CD4-positive, CD25-positive, alpha-beta regulatory T cell (primary cell): ENCODE results near the gene CHSY3. TPM values are rescaled to one million over a fixed set of nuclear protein-coding genes. Genes with fewer than 3 reads are reported as not detected.

ENCODE experiments used
- ATAC-seq, 2 donors: fragments of 150-1000 bp; cut with Tn5 transposase; one replicate each; pipeline ENCODE4 v1.10.0; 2021; ENCODE audit warnings: low read depth in 2 of 2, moderate number of reproducible peaks in 2 of 2, moderate library complexity in 1 of 2
- DNase-seq, 3 donors: peaks; one replicate each; pipeline versions ENCODE4 v3.0.0 to v3.0.0-alpha.2; 2012 to 2022; ENCODE audit warnings: mixed read lengths in 1 of 3
- H3K27ac ChIP-seq: one replicate; pipeline ENCODE4 v1.7.0; 2013; ENCODE audit warnings: mild to moderate bottlenecking, low read length; ENCODE audit not compliant: insufficient read depth, poor library complexity, severe bottlenecking
- H3K27me3 ChIP-seq: one replicate; pipeline ENCODE4 v1.7.0; 2013; ENCODE audit warnings: low read length; ENCODE audit not compliant: control insufficient read depth, insufficient read depth
- H3K36me3 ChIP-seq: one replicate; pipeline ENCODE4 v1.7.0; 2013; ENCODE audit warnings: mild to moderate bottlenecking, low read length, moderate library complexity; ENCODE audit not compliant: control insufficient read depth, insufficient read depth
- H3K4me1 ChIP-seq: 2 replicates; pipeline ENCODE4 v1.7.0; 2013; ENCODE audit warnings: mild to moderate bottlenecking, low read length; ENCODE audit not compliant: insufficient read depth, control insufficient read depth, poor library complexity, severe bottlenecking
- H3K4me3 ChIP-seq: one replicate; pipeline ENCODE4 v1.7.0; 2013; ENCODE audit warnings: low read depth, mild to moderate bottlenecking, low read length, moderate library complexity
- H3K9me3 ChIP-seq, 2 experiments: 1 replicate in 1 of 2; 2 replicates in 1 of 2; pipeline ENCODE4 v1.7.0; 2013; ENCODE audit warnings: low read length in 2 of 2, mild to moderate bottlenecking in 1 of 2, moderate library complexity in 1 of 2; ENCODE audit not compliant: control insufficient read depth in 2 of 2
- H3K27ac Mint-ChIP-seq, 3 donors: one replicate each; pipeline ENCODE4 v1.8.0; 2020 to 2022; ENCODE audit warnings: mild to moderate bottlenecking in 3 of 3, mixed read lengths in 3 of 3, moderate library complexity in 2 of 3
- H3K27me3 Mint-ChIP-seq: one replicate; pipeline ENCODE4 v1.8.0; 2022; ENCODE audit warnings: mild to moderate bottlenecking, mixed read lengths
- H3K36me3 Mint-ChIP-seq: one replicate; pipeline ENCODE4 v1.8.0; 2020; ENCODE audit warnings: mixed read lengths
- H3K4me1 Mint-ChIP-seq, 4 donors: one replicate each; pipeline ENCODE4 v1.8.0; 2020 to 2022; ENCODE audit warnings: mixed read lengths in 4 of 4, mild to moderate bottlenecking in 1 of 4
- H3K4me3 Mint-ChIP-seq, 4 donors: one replicate each; pipeline ENCODE4 v1.8.0; 2020 to 2022; ENCODE audit warnings: mild to moderate bottlenecking in 4 of 4, mixed read lengths in 4 of 4, moderate library complexity in 3 of 4
- H3K9me3 Mint-ChIP-seq, 7 donors: one replicate each; pipeline ENCODE4 v1.8.0; 2020 to 2022; ENCODE audit warnings: mixed read lengths in 7 of 7, mild to moderate bottlenecking in 3 of 7, moderate library complexity in 2 of 7
- polyA plus RNA-seq, 4 donors: library from polyadenylated mRNA; unstranded; fragments of 300-500 nt; fragmentation: Illumina TruSeq; gene quantifications; one replicate each; pipeline ENCODE4 v1.2.3, GENCODE V29; 2021
- total RNA-seq: library from RNA; stranded (reverse); gene quantifications from one replicate; pipeline ENCODE4 v1.2.3, GENCODE V29; 2022

The CHSY3 gene
- total and polyA plus RNA-seq, 5 donors from 2014 or later, result 0.14 TPM; not detected in 4

DNA sequence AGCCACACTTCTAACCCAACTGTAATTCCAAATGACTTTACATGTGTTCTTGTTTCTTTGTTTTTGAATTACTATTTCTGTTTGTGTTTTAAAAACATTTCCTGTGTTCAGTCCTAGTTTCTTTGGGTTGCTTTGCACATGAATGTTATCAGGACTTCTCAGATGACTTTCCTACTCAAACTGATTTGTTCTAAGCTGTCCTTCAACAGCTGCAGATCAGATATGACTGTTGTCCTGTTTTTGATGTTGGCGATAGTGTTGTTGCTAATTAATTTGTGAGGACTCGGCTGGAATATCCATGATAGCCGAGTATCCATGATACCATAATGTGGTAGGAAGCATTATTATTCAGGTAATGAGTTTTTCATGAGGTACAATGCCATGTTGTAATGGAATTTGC, 98.6 kb downstream of the CHSY3 start:
- Mint-ChIP-seq H3K27me3 (no peaks in the 10 kb centered on the region), H3K27ac (no peak overlapping the region), H3K9me3 (peaks cover 0 to 3% (median 0%) of the 10 kb centered on the region in 7 donors), H3K4me3 (no peak overlapping the region), H3K36me3 (no peaks in the 10 kb centered on the region), H3K4me1 (no peaks in the 10 kb centered on the region)
- Histone ChIP-seq H3K4me3 (no peak overlapping the region), H3K27me3 (no peaks in the 10 kb centered on the region), H3K36me3 (no peaks in the 10 kb centered on the region), H3K9me3 (peaks cover 2 to 5% of the 10 kb centered on the region in 2 experiments), H3K4me1 (no peaks in the 10 kb centered on the region), H3K27ac (no peak overlapping the region)
- ATAC-seq (no peak), DNase-seq (no peak)

DNA sequence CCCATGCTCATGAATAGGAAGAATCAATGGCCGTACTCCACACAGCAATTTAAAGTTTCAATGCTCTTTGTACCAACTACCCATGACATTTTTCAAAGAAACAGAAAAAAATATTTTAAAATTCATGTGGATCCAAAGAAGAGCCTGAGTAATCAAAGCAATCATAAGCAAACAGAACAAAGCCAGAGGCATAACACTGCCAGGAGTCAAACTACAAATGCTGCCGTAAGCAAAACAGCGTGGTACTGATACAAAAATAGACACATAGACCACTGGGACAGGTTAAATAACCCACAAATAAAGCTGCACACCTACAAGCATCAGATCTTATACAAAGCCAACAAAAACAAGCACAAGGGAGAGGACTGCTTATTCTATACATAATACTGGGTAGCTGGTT, 107.7 kb downstream of the CHSY3 start:
- DNase-seq (no peak), ATAC-seq (no peak)
- Mint-ChIP-seq H3K27me3 (no peaks in the 10 kb centered on the region), H3K4me1 (no peaks in the 10 kb centered on the region), H3K36me3 (no peaks in the 10 kb centered on the region), H3K27ac (no peak overlapping the region), H3K9me3 (peaks cover 4 to 21% (median 10%) of the 10 kb centered on the region in 7 donors), H3K4me3 (no peak overlapping the region)
- Histone ChIP-seq H3K27me3 (no peaks in the 10 kb centered on the region), H3K36me3 (no peaks in the 10 kb centered on the region), H3K27ac (no peak overlapping the region), H3K9me3 (peaks cover 4 to 5% of the 10 kb centered on the region in 2 experiments), H3K4me3 (no peak overlapping the region), H3K4me1 (no peaks in the 10 kb centered on the region)

DNA sequence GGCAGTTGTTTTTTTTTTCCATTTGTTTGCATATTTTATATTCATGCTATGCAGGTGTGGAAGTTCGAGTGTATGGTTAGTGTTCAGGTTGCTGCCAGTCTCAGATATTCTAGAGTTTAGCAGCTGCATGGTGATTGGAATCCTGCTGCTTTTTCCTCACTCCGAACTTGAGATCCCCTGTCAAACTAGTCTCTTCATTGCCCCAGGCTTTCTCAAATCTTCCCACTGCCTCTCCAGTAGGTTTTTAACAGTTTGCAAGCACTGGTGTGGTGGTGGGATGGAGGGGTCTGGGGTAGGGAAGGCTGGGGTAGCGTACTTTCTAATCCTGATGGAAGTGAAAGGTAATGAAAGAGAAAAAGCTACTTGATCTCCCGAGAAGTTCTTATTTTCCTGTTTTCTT, 112.9 kb downstream of the CHSY3 start:
- no peaks in the 10 kb centered on the region for H3K36me3 Mint-ChIP-seq
- no peaks in the 10 kb centered on the region for H3K36me3 ChIP-seq
- H3K4me1 Mint-ChIP-seq, result no peaks in the 10 kb centered on the region
- H3K27ac ChIP-seq, result no peak overlapping the region
- no peak overlapping the region for H3K4me3 ChIP-seq
- no peaks in the 10 kb centered on the region for H3K4me1 ChIP-seq
- H3K27me3 Mint-ChIP-seq, result peaks cover 4% of the 10 kb centered on the region
- H3K9me3 ChIP-seq, result peaks cover 0 to under 1% of the 10 kb centered on the region in 2 experiments
- DNase-seq (no peak), ATAC-seq (no peak)
- no peaks in the 10 kb centered on the region for H3K27me3 ChIP-seq
- H3K9me3 Mint-ChIP-seq, result peaks cover under 1 to 10% (median 5%) of the 10 kb centered on the region in 7 donors
- H3K27ac Mint-ChIP-seq, result no peak overlapping the region
- no peak overlapping the region for H3K4me3 Mint-ChIP-seq

DNA sequence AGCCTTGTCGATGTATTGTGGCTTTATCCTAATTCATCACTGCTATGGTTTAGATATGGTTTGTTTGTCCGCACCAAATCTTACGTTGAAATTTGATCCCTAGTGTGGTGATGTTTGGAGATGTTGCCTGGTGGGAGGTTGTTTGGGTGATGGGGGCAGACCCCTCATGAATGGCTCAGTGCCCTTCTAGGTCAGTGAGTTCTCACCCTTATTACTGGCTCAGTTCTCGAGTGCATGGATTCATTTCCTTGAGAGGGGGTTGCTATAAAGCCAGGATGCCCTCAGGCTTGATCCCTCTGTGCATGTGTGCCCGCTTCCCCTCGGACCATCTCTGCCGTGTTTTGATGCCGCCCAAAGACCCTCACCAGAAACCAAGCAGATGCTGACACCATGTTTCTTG, 114.4 kb downstream of the CHSY3 start:
- Histone ChIP-seq H3K27ac (no peak overlapping the region), H3K4me3 (no peak overlapping the region), H3K27me3 (no peaks in the 10 kb centered on the region), H3K36me3 (no peaks in the 10 kb centered on the region), H3K9me3 (no peaks in the 10 kb centered on the region), H3K4me1 (no peaks in the 10 kb centered on the region)
- Mint-ChIP-seq H3K27ac (no peak overlapping the region), H3K4me1 (no peaks in the 10 kb centered on the region), H3K27me3 (peaks cover 4% of the 10 kb centered on the region), H3K4me3 (no peak overlapping the region), H3K9me3 (peaks cover 0 to 10% (median 5%) of the 10 kb centered on the region in 7 donors), H3K36me3 (no peaks in the 10 kb centered on the region)
- ATAC-seq (no peak), DNase-seq (no peak)

DNA sequence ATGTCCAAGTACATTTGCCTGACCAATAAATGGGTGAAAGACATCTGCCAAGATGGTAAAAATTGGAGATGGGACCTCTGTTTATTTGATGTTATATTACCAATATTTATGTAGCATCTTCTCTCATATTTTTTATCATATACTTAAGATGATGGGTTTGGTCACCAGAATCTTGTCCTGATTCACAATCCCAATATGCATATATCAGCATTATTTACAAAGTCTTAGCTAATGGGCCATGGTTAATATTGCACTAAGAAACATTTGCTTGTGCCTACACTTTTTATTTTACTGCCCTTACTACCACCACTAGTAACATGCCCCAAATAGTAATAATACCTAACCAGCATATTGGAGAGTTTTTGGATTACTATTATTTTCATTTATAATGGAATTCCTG, 116.7 kb downstream of the CHSY3 start:
- Mint-ChIP-seq H3K27me3 (peaks cover 4% of the 10 kb centered on the region), H3K9me3 (peaks cover 0 to 5% (median 0%) of the 10 kb centered on the region in 7 donors), H3K27ac (no peak overlapping the region), H3K4me3 (no peak overlapping the region), H3K4me1 (no peaks in the 10 kb centered on the region), H3K36me3 (no peaks in the 10 kb centered on the region)
- ATAC-seq (no peak), DNase-seq (no peak)
- Histone ChIP-seq H3K4me3 (no peak overlapping the region), H3K36me3 (no peaks in the 10 kb centered on the region), H3K27ac (no peak overlapping the region), H3K27me3 (no peaks in the 10 kb centered on the region), H3K4me1 (no peaks in the 10 kb centered on the region), H3K9me3 (no peaks in the 10 kb centered on the region)

DNA sequence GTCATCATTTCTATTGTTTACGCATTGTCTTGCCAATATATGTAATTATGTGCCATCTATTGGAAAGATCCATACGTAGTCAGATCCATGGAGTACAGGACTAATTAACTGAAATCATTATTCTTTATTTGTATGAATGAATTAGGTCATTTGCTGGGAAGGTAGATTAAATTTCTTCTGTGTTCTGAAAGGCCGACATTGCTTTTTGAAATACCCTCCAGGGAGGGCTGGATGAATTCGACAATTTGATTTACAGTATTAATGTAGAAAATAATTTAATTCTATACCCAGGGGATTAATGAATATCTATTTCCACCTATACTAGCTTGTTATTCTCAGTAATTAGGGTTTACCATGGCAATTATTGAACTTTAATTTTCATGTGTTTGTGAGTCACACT, 117.6 kb downstream of the CHSY3 start:
- Histone ChIP-seq H3K9me3 (no peaks in the 10 kb centered on the region), H3K36me3 (no peaks in the 10 kb centered on the region), H3K4me3 (no peak overlapping the region), H3K4me1 (no peaks in the 10 kb centered on the region), H3K27ac (no peak overlapping the region), H3K27me3 (no peaks in the 10 kb centered on the region)
- H3K4me1 Mint-ChIP-seq, result no peaks in the 10 kb centered on the region
- H3K36me3 Mint-ChIP-seq, result no peaks in the 10 kb centered on the region
- peaks cover 4% of the 10 kb centered on the region for H3K27me3 Mint-ChIP-seq
- ATAC-seq, result no peak
- H3K27ac Mint-ChIP-seq, result no peak overlapping the region
- DNase-seq, result no peak
- H3K9me3 Mint-ChIP-seq, result peaks cover 0 to 2% (median under 1%) of the 10 kb centered on the region in 7 donors
- no peak overlapping the region for H3K4me3 Mint-ChIP-seq

DNA sequence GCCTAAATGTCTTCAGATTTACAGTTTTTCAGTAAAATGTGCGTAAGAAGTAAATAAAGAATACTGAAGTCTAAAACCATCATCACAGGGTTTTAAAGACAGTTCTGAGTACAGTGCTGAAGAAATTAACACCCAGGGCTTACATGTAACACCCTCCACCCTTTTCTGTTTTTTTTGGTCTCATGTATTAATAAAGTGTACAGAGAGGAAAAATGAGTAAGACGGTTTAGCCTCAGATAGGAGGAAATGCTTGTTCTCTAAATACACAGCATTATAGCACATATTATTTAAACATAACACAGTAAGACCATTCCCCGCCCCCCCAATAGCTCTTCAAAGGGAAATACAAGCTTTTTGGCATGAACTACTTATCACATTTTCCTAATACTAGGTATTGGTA, 119.3 kb downstream of the CHSY3 start:
- no peak overlapping the region for H3K27ac ChIP-seq
- Mint-ChIP-seq H3K9me3 (peaks cover 0 to 4% (median 1%) of the 10 kb centered on the region in 7 donors), H3K36me3 (no peaks in the 10 kb centered on the region), H3K27me3 (peaks cover 4% of the 10 kb centered on the region), H3K4me3 (no peak overlapping the region), H3K4me1 (no peaks in the 10 kb centered on the region), H3K27ac (no peak overlapping the region)
- H3K27me3 ChIP-seq, result no peaks in the 10 kb centered on the region
- no peaks in the 10 kb centered on the region for H3K36me3 ChIP-seq
- DNase-seq (no peak), ATAC-seq (no peak)
- H3K4me3 ChIP-seq, result no peak overlapping the region
- H3K9me3 ChIP-seq, result no peaks in the 10 kb centered on the region
- H3K4me1 ChIP-seq, result no peaks in the 10 kb centered on the region

DNA sequence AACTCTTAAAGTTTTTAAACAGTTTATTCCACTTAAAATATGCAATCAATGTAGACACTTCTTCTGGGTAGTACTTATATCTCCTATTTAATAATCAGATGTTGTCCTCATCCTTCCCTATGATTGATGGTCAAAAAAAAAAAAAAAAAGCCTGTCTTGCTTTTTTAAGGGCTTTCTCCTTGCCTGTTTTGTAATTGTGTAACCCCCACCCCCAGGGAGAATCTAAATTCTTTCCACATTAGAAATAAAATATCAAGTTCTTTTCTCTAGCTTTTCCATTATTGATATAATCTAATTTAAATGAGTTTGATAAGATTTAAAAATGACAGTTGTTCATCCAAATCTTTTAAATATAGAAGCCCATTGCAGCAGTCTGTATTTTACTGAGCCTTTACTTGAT, 119.7 kb downstream of the CHSY3 start:
- Histone ChIP-seq H3K4me1 (no peaks in the 10 kb centered on the region), H3K9me3 (no peaks in the 10 kb centered on the region), H3K27me3 (no peaks in the 10 kb centered on the region), H3K27ac (no peak overlapping the region), H3K4me3 (no peak overlapping the region), H3K36me3 (no peaks in the 10 kb centered on the region)
- Mint-ChIP-seq H3K4me3 (no peak overlapping the region), H3K27ac (no peak overlapping the region), H3K27me3 (peaks cover 4% of the 10 kb centered on the region), H3K9me3 (peaks cover 0 to 4% (median 2%) of the 10 kb centered on the region in 7 donors), H3K4me1 (no peaks in the 10 kb centered on the region), H3K36me3 (no peaks in the 10 kb centered on the region)
- ATAC-seq (no peak), DNase-seq (no peak)
